IMR-90 (cell line): Measurements from ENCODE around the gene FERMT2. TPM values are rescaled to one million over a fixed set of nuclear protein-coding genes. Genes with fewer than 3 reads are reported as not detected.

Experiments used
- ATAC-seq: fragments of 200-7000 bp; cut with Tn5 transposase; 2 replicates; pipeline ENCODE4 v1.9.1; 2020; ENCODE audit warnings: low read depth, mild to moderate bottlenecking, moderate library complexity
- BruUV-seq: library from RNA; stranded (reverse); fragments of 400-500 nt; replicated peaks from 2 replicates; lab custom pipeline; 2021; lab: Mats Ljungman, UMichigan
- CTCF ChIA-PET: fragments of 300-600 bp; formaldehyde crosslinking; extraction: SDS; loops from one replicate; lab custom pipeline; 2021; ENCODE audit warnings: antibody characterized with exemption; lab: Yijun Ruan, JAX
- POLR2A ChIA-PET: fragments of 300-600 bp; sonication (Branson Sonifier 250); formaldehyde crosslinking; loops from one replicate; lab custom pipeline; 2022; ENCODE audit warnings: antibody characterized with exemption; ENCODE audit not compliant: unreplicated experiment; lab: Charles Lee
- DNase-seq: peaks from one replicate; pipeline ENCODE4 v3.0.0; 2013
- H2AFZ ChIP-seq: replicated peaks from 2 replicates; pipeline ENCODE3; 2013; ENCODE audit warnings: low read length, mild to moderate bottlenecking; ENCODE audit not compliant: poor library complexity
- H2AK5ac ChIP-seq: 2 replicates; pipeline ENCODE4 v1.6.1; 2013; ENCODE audit warnings: low read depth, low read length, inconsistent platforms
- H2AK9ac ChIP-seq: replicated peaks from 2 replicates; pipeline ENCODE3; 2013; ENCODE audit warnings: mild to moderate bottlenecking, low read depth, low read length, moderate library complexity; ENCODE audit not compliant: poor library complexity
- H2BK120ac ChIP-seq: 2 replicates; pipeline ENCODE4 v1.6.1; 2013; ENCODE audit warnings: low read depth, low read length, inconsistent platforms
- H2BK15ac ChIP-seq: 3 replicates; pipeline ENCODE4 v1.6.1; 2013; ENCODE audit warnings: low read depth, low read length, inconsistent platforms
- H2BK20ac ChIP-seq: 2 replicates; pipeline ENCODE4 v1.6.1; 2013; ENCODE audit warnings: low read depth, mild to moderate bottlenecking, inconsistent platforms, low read length, moderate library complexity
- H2BK5ac ChIP-seq: 2 replicates; pipeline ENCODE4 v1.6.1; 2013; ENCODE audit warnings: mild to moderate bottlenecking, low read depth, low read length, inconsistent platforms; ENCODE audit not compliant: poor library complexity, severe bottlenecking
- H3K14ac ChIP-seq: replicated peaks from 2 replicates; pipeline ENCODE4 v1.6.1; 2013; ENCODE audit warnings: low read depth, low read length, inconsistent platforms
- H3K18ac ChIP-seq: 2 replicates; pipeline ENCODE4 v1.6.1; 2013; ENCODE audit warnings: low read depth, low read length, control low read depth
- H3K23ac ChIP-seq: 2 replicates; pipeline ENCODE4 v1.6.1; 2013; ENCODE audit warnings: low read depth, low read length, inconsistent platforms
- H3K27ac ChIP-seq: 2 replicates; pipeline ENCODE4 v1.5.1; 2013; ENCODE audit warnings: mild to moderate bottlenecking, control low read depth, low read length; ENCODE audit not compliant: insufficient read depth
- H3K27me3 ChIP-seq: 2 replicates; pipeline ENCODE4 v1.6.1; 2013; ENCODE audit warnings: low read length; ENCODE audit not compliant: control insufficient read depth, insufficient read depth
- H3K36me3 ChIP-seq: 2 replicates; pipeline ENCODE4 v1.6.1; 2013; ENCODE audit warnings: low read length, mixed read lengths; ENCODE audit not compliant: control insufficient read depth, insufficient read depth
- H3K4ac ChIP-seq: 2 replicates; pipeline ENCODE4 v1.6.1; 2013; ENCODE audit warnings: low read depth, low read length, inconsistent platforms
- H3K4me1 ChIP-seq: 2 replicates; pipeline ENCODE4 v1.6.1; 2013; ENCODE audit warnings: low read length, mixed read lengths; ENCODE audit not compliant: control insufficient read depth, insufficient read depth
- H3K4me2 ChIP-seq: 2 replicates; pipeline ENCODE4 v1.6.1; 2013; ENCODE audit warnings: low read depth, mild to moderate bottlenecking, control low read depth, low read length, moderate library complexity
- H3K4me3 ChIP-seq: 2 replicates; pipeline ENCODE4 v1.5.1; 2013; ENCODE audit warnings: low read depth, mild to moderate bottlenecking, control low read depth, low read length, moderate library complexity; ENCODE audit not compliant: insufficient read depth
- H3K56ac ChIP-seq: 2 replicates; pipeline ENCODE4 v1.6.1; 2013; ENCODE audit warnings: low read length, inconsistent platforms; ENCODE audit not compliant: insufficient read depth; ENCODE audit errors: extremely low read depth
- H3K79me1 ChIP-seq, 2 experiments: 2 replicates each; pipeline ENCODE4 v1.6.1; 2013; ENCODE audit warnings: low read length in 2 of 2, inconsistent platforms in 1 of 2, low read depth in 1 of 2
- H3K9ac ChIP-seq: 2 replicates; pipeline ENCODE4 v1.6.1; 2013; ENCODE audit warnings: low read depth, low read length, control low read depth
- H3K9me1 ChIP-seq: 2 replicates; pipeline ENCODE4 v1.6.1; 2013; ENCODE audit warnings: low read length, inconsistent platforms; ENCODE audit not compliant: insufficient read depth
- H3K9me3 ChIP-seq: 2 replicates; pipeline ENCODE4 v1.6.1; 2013; ENCODE audit warnings: low read length; ENCODE audit not compliant: control insufficient read depth, insufficient read depth
- H4K20me1 ChIP-seq: 2 replicates; pipeline ENCODE4 v1.6.1; 2013; ENCODE audit warnings: low read length, inconsistent platforms; ENCODE audit not compliant: insufficient read depth
- H4K5ac ChIP-seq: 2 replicates; pipeline ENCODE4 v1.6.1; 2013; ENCODE audit warnings: mild to moderate bottlenecking, low read depth, low read length, control low read depth
- H4K8ac ChIP-seq, 2 experiments: 2 replicates each; pipeline ENCODE4 v1.6.1; 2013; ENCODE audit warnings: low read depth in 2 of 2, low read length in 2 of 2, control low read depth in 1 of 2, inconsistent platforms in 1 of 2
- H4K91ac ChIP-seq: 2 replicates; pipeline ENCODE4 v1.6.1; 2013; ENCODE audit warnings: low read depth, low read length, inconsistent platforms; ENCODE audit not compliant: insufficient read depth
- BHLHE40 ChIP-seq: fragments of 150-350 bp; IDR thresholded peaks from 2 replicates; pipeline ENCODE4 v1.6.1; 2016; ENCODE audit warnings: mild to moderate bottlenecking, low read depth, low read length
- CHD1 ChIP-seq: IDR thresholded peaks from 2 replicates; pipeline ENCODE4 v1.6.1; 2012; ENCODE audit warnings: low read depth, low read length, improper control_type of control experiment
- CTCF ChIP-seq: conservative IDR thresholded peaks from 2 replicates; pipeline ENCODE4 v1.5.1; 2012; ENCODE audit warnings: mild to moderate bottlenecking, low read depth, low read length, improper control_type of control experiment
- FOS ChIP-seq: fragments of 150-350 bp; IDR thresholded peaks from 2 replicates; pipeline ENCODE4 v1.6.1; 2016; ENCODE audit warnings: low read depth, low read length
- MAFK ChIP-seq: IDR thresholded peaks from 2 replicates; pipeline ENCODE4 v1.6.1; 2012; ENCODE audit warnings: low read depth, low read length, improper control_type of control experiment
- NFE2L2 ChIP-seq: fragments of 150-350 bp; IDR thresholded peaks from 2 replicates; pipeline ENCODE4 v1.6.1; 2016; ENCODE audit warnings: low read depth, mild to moderate bottlenecking, low read length
- POLR2A ChIP-seq: IDR thresholded peaks from 2 replicates; pipeline ENCODE4 v1.6.1; 2012; ENCODE audit warnings: mild to moderate bottlenecking, low read depth, low read length
- RAD21 ChIP-seq: IDR thresholded peaks from 2 replicates; pipeline ENCODE4 v1.6.1; 2012; ENCODE audit warnings: low read length, improper control_type of control experiment
- RCOR1 ChIP-seq: IDR thresholded peaks from 2 replicates; pipeline ENCODE4 v1.6.1; 2012; ENCODE audit warnings: mild to moderate bottlenecking, low read length, improper control_type of control experiment; ENCODE audit not compliant: insufficient replicate concordance
- WGBS, 2 experiments: methylation state at CpG; one replicate each; pipeline versions ENCODE4 v1.1.5 to v1.1.7; 2013; ENCODE audit warnings: missing lambda C conversion rate in 2 of 2; ENCODE audit not compliant: insufficient read length in 1 of 2; ENCODE audit errors: extremely low coverage in 2 of 2; 5-methylcytosine and 5-hydroxymethylcytosine counted together
- dilution Hi-C: fragments of 300-500 bp; cut with HindIII; formaldehyde crosslinking; loops from one replicate; pipeline ENCODE4 v1.14.3; 2018; ENCODE audit warnings: low sequenced_read_pairs; ENCODE audit not compliant: unreplicated experiment
- in situ Hi-C: fragments of 300-500 bp; cut with MboI; formaldehyde crosslinking; loops from 3 replicates; pipeline ENCODE4 v1.14.3; 2019; ENCODE audit warnings: low sequenced_read_pairs, inconsistent platforms, mixed read lengths
- intact Hi-C: fragments of 100-400 bp; cut with micrococcal nuclease; formaldehyde crosslinking; loops from 2 replicates; pipeline ENCODE4 v1.10.0; 2022
- polyA plus RNA-seq, 3 experiments: library from polyadenylated mRNA; depleted of rRNA; stranded (reverse); fragments of >200 nt; gene quantifications; 2 replicates each; pipeline ENCODE4 v1.2.3, GENCODE V29; 2012; ENCODE audit warnings: low replicate concordance in 1 of 3
- total RNA-seq: library from RNA; depleted of rRNA; stranded (reverse); fragments of >200 nt; gene quantifications from 2 replicates; pipeline ENCODE4 v1.2.3, GENCODE V29; 2012
- TF ChIP-seq, protein P1 (sequence below): fragments of 150-350 bp; IDR thresholded peaks from 2 replicates; pipeline ENCODE4 v1.6.1; 2017; ENCODE audit warnings: mild to moderate bottlenecking, antibody characterized with exemption, low read length, low read depth
- TF ChIP-seq, protein P2 (sequence below): fragments of 150-350 bp; IDR thresholded peaks from 2 replicates; pipeline ENCODE4 v1.6.1; 2016; ENCODE audit warnings: low read depth, mild to moderate bottlenecking, low read length, moderate library complexity, borderline replicate concordance

FERMT2 gene
- total and polyA plus RNA-seq, 2 of the 4 experiments (the other 2 are of a cell fraction): 131 to 217 TPM

DNA sequence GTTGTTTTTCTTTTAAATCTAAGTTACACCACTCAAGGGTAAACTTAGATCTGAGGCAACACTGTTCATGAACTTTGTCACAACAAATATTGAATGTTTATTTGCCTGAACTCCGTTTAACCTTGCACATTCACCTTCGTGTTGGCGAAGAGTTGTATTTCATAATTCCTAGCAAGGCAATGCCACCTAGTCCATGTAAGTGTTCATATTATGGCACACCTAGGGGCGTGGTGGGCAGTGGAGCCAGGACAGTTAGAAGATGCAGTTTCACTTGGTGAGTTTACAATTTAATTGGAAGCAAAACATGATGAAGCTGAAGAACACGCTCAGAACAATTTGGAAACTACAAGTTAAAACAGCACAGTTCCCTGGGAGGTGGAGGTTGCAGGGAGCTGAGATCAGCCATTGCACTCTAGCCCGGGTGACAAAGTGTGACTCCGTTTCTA is 129.0 kb downstream of the FERMT2 start:
- no peaks in the 10 kb centered on the region for H4K20me1 ChIP-seq
- no TSS peak for BruUV-seq

More for the DNA sequence above, 129.0 kb downstream of the FERMT2 start:
- H4K91ac ChIP-seq: no peak overlapping the region
- H3K18ac ChIP-seq: no peak overlapping the region
- H3K14ac ChIP-seq: peak overlapping the region; percentile 77; the same call in 1 of the 2 replicates
- dilution Hi-C loops (no loop called here), in situ Hi-C loops (loop anchor here (5.0 kb wide), 1 partner anchor 235 kb away; no protein-coding TSS in a partner anchor), intact Hi-C loops (loop anchor here (5.0 to 10.0 kb wide), 2 partner anchors 123 to 485 kb away; no protein-coding TSS in a partner anchor)
- ChIA-PET CTCF (interaction anchor here (0.5 kb wide), 1 partner anchor 245 kb away, joined by 3 read pairs; no protein-coding TSS in a partner anchor), POLR2A (no interaction called here)
- H3K4me3 ChIP-seq: no peak overlapping the region
- H3K4ac ChIP-seq: no peak overlapping the region
- no peak for ATAC-seq
- H2BK120ac ChIP-seq: peak overlapping the region; percentile 60
- peak overlapping the region; percentile 67; the same call in 1 of the 2 replicates for H2BK20ac ChIP-seq
- H3K36me3 ChIP-seq: no peaks in the 10 kb centered on the region
- no peak overlapping the region for H3K56ac ChIP-seq
- H3K27me3 ChIP-seq: no peaks in the 10 kb centered on the region
- H3K27ac ChIP-seq: no peak overlapping the region
- peak overlapping the region; percentile 74 for H3K23ac ChIP-seq
- DNase-seq: no peak
- H2BK15ac ChIP-seq: no peak overlapping the region
- H3K9me3 ChIP-seq: no peaks in the 10 kb centered on the region
- 0 out of 2 replicates have a peak, but pooled peaks cover 1% of the 10 kb centered on the region for H3K4me1 ChIP-seq
- no peak overlapping the region for H3K4me2 ChIP-seq
- peak overlapping the region; percentile 63 for H2AK9ac ChIP-seq
- H3K9ac ChIP-seq: no peak overlapping the region
- H4K8ac ChIP-seq: no peak overlapping the region
- peaks cover 3% of the 10 kb centered on the region; the same call in 1 of the 2 replicates for H3K9me1 ChIP-seq
- WGBS, 2 experiments: 60% methylated on average over 1 of the region's 7 CpGs; no CpG with 5 or more reads in 1 of the 2 experiments
- TF ChIP-seq RCOR1 (no peak), MAFK (no peak), CHD1 (no peak), POLR2A (no peak), RAD21 (no peak), FOS (no peak), CTCF (no peak), NFE2L2 (no peak), BHLHE40 (no peak)
- TF ChIP-seq, protein P1, sequence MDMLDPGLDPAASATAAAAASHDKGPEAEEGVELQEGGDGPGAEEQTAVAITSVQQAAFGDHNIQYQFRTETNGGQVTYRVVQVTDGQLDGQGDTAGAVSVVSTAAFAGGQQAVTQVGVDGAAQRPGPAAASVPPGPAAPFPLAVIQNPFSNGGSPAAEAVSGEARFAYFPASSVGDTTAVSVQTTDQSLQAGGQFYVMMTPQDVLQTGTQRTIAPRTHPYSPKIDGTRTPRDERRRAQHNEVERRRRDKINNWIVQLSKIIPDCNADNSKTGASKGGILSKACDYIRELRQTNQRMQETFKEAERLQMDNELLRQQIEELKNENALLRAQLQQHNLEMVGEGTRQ: no peak
- TF ChIP-seq, protein P2, sequence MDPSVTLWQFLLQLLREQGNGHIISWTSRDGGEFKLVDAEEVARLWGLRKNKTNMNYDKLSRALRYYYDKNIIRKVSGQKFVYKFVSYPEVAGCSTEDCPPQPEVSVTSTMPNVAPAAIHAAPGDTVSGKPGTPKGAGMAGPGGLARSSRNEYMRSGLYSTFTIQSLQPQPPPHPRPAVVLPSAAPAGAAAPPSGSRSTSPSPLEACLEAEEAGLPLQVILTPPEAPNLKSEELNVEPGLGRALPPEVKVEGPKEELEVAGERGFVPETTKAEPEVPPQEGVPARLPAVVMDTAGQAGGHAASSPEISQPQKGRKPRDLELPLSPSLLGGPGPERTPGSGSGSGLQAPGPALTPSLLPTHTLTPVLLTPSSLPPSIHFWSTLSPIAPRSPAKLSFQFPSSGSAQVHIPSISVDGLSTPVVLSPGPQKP: no peak
- H2AFZ ChIP-seq: no peak overlapping the region
- H2BK5ac ChIP-seq: no peak overlapping the region
- 0 out of 2 replicates have a peak overlapping the region, but pooled peaks have one; percentile 59 for H2AK5ac ChIP-seq
- no peaks in the 10 kb centered on the region for H3K79me1 ChIP-seq
- no peak overlapping the region for H4K5ac ChIP-seq
